Peyer's patch (tissue), 4 donors: Measurements from ENCODE around the gene CDK6.

Source experiments
- CTCF ChIP-seq, 6 experiments: fragments of 450-650 bp in 4 of 6; fragments of 200-600 bp in 2 of 6; sonication (generic) in 1 of 6; IDR thresholded peaks; one replicate each; pipeline ENCODE4 v1.5.1; 2017 to 2019; ENCODE audit warnings: antibody characterized with exemption in 6 of 6, mild to moderate bottlenecking in 3 of 6, moderate library complexity in 1 of 6
- POLR2A ChIP-seq, 2 donors: fragments of 450-650 bp; IDR thresholded peaks; one replicate each; pipeline ENCODE4 v1.5.1; 2017; ENCODE audit warnings: antibody characterized with exemption in 2 of 2, mild to moderate bottlenecking in 2 of 2, moderate library complexity in 2 of 2

- TF ChIP-seq POLR2A (IDR thresholded peaks at IDR 0.05) = no peak
- TF ChIP-seq CTCF (IDR thresholded peaks at IDR 0.05) = no peak
Measured at GRCh38 chr7:92715963-92716362, 120.4 kb downstream of the CDK6 start.
